ENCODE data around the gene MAGIX.
"Not testable (repeated sequence)": the region's sequence is repeated elsewhere in the genome, so short reads cannot be mapped to it uniquely, and the experiment has no call there.

The MAGIX gene

GRCh38 chrX:49129427-49129826 lies 33.1 kb upstream of the MAGIX start:
- Histone ChIP-seq H3K4me3 (replicated peaks; ENCODE audit: low read depth, low read length) (no peak overlapping the region), H3K36me3 (ENCODE audit: control insufficient read depth, insufficient read depth, low read length) (no peaks in the 10 kb centered on the region), H3K27me3 (replicated peaks; ENCODE audit: control insufficient read depth, insufficient read depth, low read length) (no peaks in the 10 kb centered on the region)
- no peak for DNase-seq (ENCODE audit: extremely low read depth, insufficient read length)
- no peak for TF ChIP-seq CTCF (IDR thresholded peaks at IDR 0.05; ENCODE audit: insufficient read depth, low read length, poor library complexity, severe bottlenecking)

DNA sequence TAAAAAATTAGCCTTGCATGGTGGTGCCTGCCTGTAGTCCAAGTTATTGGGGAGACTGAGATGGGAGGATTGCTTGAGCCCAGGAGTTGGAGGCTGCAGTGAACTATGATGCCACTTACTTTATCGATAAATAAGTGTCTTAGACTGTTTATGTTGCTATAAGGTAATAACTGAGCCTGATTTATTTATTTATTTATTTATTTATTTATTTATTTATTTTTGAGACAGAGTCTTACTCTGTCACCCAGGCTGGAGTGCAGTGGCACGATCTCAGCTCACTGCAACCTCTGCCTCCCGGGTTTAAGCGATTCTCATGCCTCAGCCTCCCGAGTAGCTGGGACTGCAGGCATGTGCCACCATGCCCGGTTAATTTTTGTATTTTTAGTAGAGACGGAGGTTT lies 30.3 kb upstream of the MAGIX start:
- H3K4me3 ChIP-seq (replicated peaks; ENCODE audit: low read depth, low read length); DNase-seq (ENCODE audit: extremely low read depth, insufficient read length); H3K36me3 ChIP-seq (ENCODE audit: control insufficient read depth, insufficient read depth, low read length); H3K27me3 ChIP-seq (replicated peaks; ENCODE audit: control insufficient read depth, insufficient read depth, low read length): not testable (repeated sequence)

GRCh38 chrX:49133759-49134158 lies 28.8 kb upstream of the MAGIX start:
- DNase-seq (ENCODE audit: extremely low read depth, insufficient read length), result no peak
- H3K27me3 ChIP-seq (replicated peaks; ENCODE audit: control insufficient read depth, insufficient read depth, low read length), result no peaks in the 10 kb centered on the region
- H3K36me3 ChIP-seq (ENCODE audit: control insufficient read depth, insufficient read depth, low read length), result no peaks in the 10 kb centered on the region
- TF ChIP-seq CTCF (IDR thresholded peaks at IDR 0.05; ENCODE audit: insufficient read depth, low read length, poor library complexity, severe bottlenecking), result no peak
- H3K4me3 ChIP-seq (replicated peaks; ENCODE audit: low read depth, low read length), result no peak overlapping the region

- DNase-seq (ENCODE audit: extremely low read depth, insufficient read length), result no peak
- Histone ChIP-seq H3K27me3 (replicated peaks; ENCODE audit: control insufficient read depth, insufficient read depth, low read length) (no peaks in the 10 kb centered on the region), H3K36me3 (ENCODE audit: control insufficient read depth, insufficient read depth, low read length) (no peaks in the 10 kb centered on the region), H3K4me3 (replicated peaks; ENCODE audit: low read depth, low read length) (no peak overlapping the region)
- no peak for TF ChIP-seq CTCF (IDR thresholded peaks at IDR 0.05; ENCODE audit: insufficient read depth, low read length, poor library complexity, severe bottlenecking)
Observed at GRCh38 chrX:49137492-49137891, 25.1 kb upstream of the MAGIX start.

GRCh38 chrX:49139713-49140112 lies 22.8 kb upstream of the MAGIX start:
- no peaks in the 10 kb centered on the region for H3K27me3 ChIP-seq (replicated peaks; ENCODE audit: control insufficient read depth, insufficient read depth, low read length)
- no peak for DNase-seq (ENCODE audit: extremely low read depth, insufficient read length)
- no peak for TF ChIP-seq CTCF (IDR thresholded peaks at IDR 0.05; ENCODE audit: insufficient read depth, low read length, poor library complexity, severe bottlenecking)
- H3K36me3 ChIP-seq (ENCODE audit: control insufficient read depth, insufficient read depth, low read length), result no peaks in the 10 kb centered on the region
- no peak overlapping the region for H3K4me3 ChIP-seq (replicated peaks; ENCODE audit: low read depth, low read length)

- H3K27me3 ChIP-seq (replicated peaks; ENCODE audit: control insufficient read depth, insufficient read depth, low read length); H3K36me3 ChIP-seq (ENCODE audit: control insufficient read depth, insufficient read depth, low read length); DNase-seq (ENCODE audit: extremely low read depth, insufficient read length); H3K4me3 ChIP-seq (replicated peaks; ENCODE audit: low read depth, low read length): not testable (repeated sequence)
Observed at GRCh38 chrX:49142264-49142663, 20.3 kb upstream of the MAGIX start.

- not testable (repeated sequence) for DNase-seq (ENCODE audit: extremely low read depth, insufficient read length); H3K4me3 ChIP-seq (replicated peaks; ENCODE audit: low read depth, low read length); H3K27me3 ChIP-seq (replicated peaks; ENCODE audit: control insufficient read depth, insufficient read depth, low read length); H3K36me3 ChIP-seq (ENCODE audit: control insufficient read depth, insufficient read depth, low read length)
Observed at GRCh38 chrX:49143154-49143553, 19.4 kb upstream of the MAGIX start.
